ENCODE data around the gene SMAD2.

SMAD2 gene

DNA sequence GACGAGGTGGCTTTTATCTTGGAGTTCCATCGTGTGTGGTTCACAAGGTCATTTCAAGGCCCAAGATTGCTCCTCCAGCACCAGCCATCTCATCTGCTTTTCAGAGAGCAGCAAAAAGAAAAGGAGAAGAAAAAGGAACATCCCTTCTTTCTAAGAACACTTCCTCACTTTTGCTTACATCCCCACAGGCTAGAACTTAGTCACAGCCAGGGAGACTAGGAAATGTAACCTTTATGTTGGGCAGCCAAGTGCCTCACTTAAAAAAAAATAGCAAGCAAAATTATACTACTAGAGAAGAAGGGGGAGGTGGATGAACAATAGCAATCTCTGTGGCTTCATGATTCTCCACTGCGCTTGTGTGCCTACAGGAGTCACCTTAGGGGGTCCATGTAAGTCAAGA, 141.8 kb downstream of the SMAD2 start:
- Mint-ChIP-seq H3K4me1 (peaks cover 2% of the 10 kb centered on the region), H3K27ac (no peak overlapping the region), H3K9me3 (peaks cover 39% of the 10 kb centered on the region), H3K4me3 (no peak overlapping the region), H3K36me3 (ENCODE audit: low read depth) (no peaks in the 10 kb centered on the region), H3K27me3 (ENCODE audit: low read depth, poor library complexity) (peaks cover 2% of the 10 kb centered on the region)
- TF ChIP-seq, protein P1, sequence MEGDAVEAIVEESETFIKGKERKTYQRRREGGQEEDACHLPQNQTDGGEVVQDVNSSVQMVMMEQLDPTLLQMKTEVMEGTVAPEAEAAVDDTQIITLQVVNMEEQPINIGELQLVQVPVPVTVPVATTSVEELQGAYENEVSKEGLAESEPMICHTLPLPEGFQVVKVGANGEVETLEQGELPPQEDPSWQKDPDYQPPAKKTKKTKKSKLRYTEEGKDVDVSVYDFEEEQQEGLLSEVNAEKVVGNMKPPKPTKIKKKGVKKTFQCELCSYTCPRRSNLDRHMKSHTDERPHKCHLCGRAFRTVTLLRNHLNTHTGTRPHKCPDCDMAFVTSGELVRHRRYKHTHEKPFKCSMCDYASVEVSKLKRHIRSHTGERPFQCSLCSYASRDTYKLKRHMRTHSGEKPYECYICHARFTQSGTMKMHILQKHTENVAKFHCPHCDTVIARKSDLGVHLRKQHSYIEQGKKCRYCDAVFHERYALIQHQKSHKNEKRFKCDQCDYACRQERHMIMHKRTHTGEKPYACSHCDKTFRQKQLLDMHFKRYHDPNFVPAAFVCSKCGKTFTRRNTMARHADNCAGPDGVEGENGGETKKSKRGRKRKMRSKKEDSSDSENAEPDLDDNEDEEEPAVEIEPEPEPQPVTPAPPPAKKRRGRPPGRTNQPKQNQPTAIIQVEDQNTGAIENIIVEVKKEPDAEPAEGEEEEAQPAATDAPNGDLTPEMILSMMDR (IDR thresholded peaks at IDR 0.05) = no peak
- DNase-seq = no peak

DNA sequence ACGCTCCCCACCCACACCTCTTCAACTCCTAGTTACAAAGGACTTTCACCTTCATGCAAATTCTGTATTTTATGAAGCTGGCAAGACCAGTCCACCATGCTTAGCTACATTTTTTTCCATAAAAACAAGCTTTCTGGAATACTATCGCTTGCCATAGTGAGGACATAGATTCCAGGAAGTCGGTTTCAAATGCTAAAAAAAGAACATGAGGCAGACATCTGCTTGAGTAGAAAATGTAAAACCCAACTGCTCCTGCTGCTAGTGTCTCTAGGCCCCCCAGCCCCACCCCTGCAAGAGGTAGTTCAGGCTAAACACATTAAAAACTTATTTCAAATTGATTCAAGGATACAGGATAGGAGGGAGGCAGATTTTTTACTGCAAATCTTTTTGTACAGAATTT, 148.9 kb downstream of the SMAD2 start:
- Mint-ChIP-seq H3K4me3 (no peak overlapping the region), H3K27ac (no peak overlapping the region), H3K27me3 (ENCODE audit: low read depth, poor library complexity) (peaks cover 22% of the 10 kb centered on the region), H3K36me3 (ENCODE audit: low read depth) (no peaks in the 10 kb centered on the region), H3K9me3 (peaks cover 30% of the 10 kb centered on the region), H3K4me1 (no peaks in the 10 kb centered on the region)
- TF ChIP-seq, protein P1 (IDR thresholded peaks at IDR 0.05) = no peak
- DNase-seq = no peak

DNA sequence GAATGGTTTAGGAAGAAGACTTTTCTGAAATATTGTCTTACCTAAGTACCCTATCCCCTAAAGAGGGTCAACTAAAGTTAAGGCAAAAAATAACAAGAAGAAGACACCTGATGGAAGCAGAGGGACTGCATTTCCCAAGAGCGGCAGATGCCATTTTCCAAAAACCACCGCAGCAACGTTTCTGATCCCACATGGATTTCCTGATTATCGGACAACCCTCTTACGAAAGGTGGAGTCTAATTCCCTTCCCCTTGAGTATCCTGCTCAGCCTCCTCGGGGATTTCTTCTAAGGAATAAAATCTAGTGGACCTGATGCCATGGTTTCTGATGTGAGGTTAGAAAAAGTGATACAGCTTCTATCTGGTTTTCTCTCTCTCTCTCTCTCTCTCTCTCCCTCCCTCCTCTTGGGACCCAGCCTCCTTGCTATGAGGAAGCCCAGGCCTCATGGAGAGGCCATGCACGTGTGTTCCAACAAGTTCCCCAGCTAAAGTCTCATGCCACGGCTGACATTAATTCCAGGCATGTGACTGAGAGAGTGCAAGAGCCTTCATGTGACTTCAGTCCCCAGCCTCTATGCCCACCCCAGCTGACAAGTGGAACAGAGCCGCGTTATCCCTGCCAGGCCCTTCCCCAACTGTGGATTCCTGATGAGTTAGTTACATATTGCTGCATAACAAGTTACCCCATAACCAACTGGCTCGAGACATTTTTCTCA, 150.3 kb downstream of the SMAD2 start:
- Mint-ChIP-seq H3K4me1 (no peaks in the 10 kb centered on the region), H3K27ac (no peak overlapping the region), H3K27me3 (ENCODE audit: low read depth, poor library complexity) (peaks cover 22% of the 10 kb centered on the region), H3K4me3 (no peak overlapping the region), H3K36me3 (ENCODE audit: low read depth) (no peaks in the 10 kb centered on the region), H3K9me3 (peaks cover 16% of the 10 kb centered on the region)
- DNase-seq = no peak
- TF ChIP-seq, protein P1 (IDR thresholded peaks at IDR 0.05) = no peak

DNA sequence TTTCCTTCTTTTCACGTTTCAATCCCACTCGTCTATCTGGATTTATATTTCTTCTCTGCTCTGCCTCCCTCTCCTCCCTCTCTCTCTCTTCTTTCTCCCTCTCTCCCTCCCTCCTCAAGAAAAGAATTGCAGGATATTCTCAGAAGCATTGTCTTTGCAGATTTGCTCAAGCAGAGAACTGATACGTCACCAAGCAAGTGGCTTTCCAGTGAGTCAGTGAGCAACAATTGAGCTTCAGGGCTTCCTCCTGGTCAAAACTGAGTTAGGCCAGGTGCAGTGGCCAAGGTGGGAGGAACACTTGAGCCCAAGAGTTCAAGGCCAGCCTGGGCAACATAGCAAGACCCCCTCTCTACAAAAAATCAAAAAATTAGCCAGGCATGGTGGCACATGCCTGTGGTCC, 151.1 kb downstream of the SMAD2 start:
- no peak for DNase-seq
- Mint-ChIP-seq H3K36me3 (ENCODE audit: low read depth) (no peaks in the 10 kb centered on the region), H3K9me3 (peaks cover 8% of the 10 kb centered on the region), H3K27ac (no peak overlapping the region), H3K4me1 (no peaks in the 10 kb centered on the region), H3K4me3 (no peak overlapping the region), H3K27me3 (ENCODE audit: low read depth, poor library complexity) (peaks cover 23% of the 10 kb centered on the region)
- TF ChIP-seq, protein P1 (IDR thresholded peaks at IDR 0.05) = no peak

DNA sequence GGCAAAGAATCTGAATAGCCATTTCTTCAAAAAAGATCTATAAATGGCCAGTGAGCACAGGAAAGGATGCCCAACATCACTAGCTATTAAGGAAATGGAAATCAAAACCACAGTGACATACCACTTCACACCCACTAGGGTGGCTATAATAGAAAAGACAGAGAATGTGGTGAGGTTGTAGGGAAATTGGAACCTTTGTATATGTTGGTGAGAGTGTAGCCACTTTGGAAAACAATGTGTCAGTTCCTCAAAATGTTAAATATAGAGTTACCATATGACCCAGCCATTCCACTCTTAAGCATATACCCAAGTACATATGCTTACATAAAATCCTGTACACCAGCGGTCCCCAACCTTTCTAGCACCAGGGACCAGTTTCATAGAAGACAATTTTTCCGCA, 152.8 kb downstream of the SMAD2 start:
- H3K27ac Mint-ChIP-seq = no peak overlapping the region
- no peaks in the 10 kb centered on the region for H3K4me1 Mint-ChIP-seq
- TF ChIP-seq, protein P1 (IDR thresholded peaks at IDR 0.05) = no peak
- H3K4me3 Mint-ChIP-seq = no peak overlapping the region
- no peak for DNase-seq
- no peaks in the 10 kb centered on the region for H3K36me3 Mint-ChIP-seq (ENCODE audit: low read depth)
- peaks cover 28% of the 10 kb centered on the region for H3K27me3 Mint-ChIP-seq (ENCODE audit: low read depth, poor library complexity)
- no peaks in the 10 kb centered on the region for H3K9me3 Mint-ChIP-seq

DNA sequence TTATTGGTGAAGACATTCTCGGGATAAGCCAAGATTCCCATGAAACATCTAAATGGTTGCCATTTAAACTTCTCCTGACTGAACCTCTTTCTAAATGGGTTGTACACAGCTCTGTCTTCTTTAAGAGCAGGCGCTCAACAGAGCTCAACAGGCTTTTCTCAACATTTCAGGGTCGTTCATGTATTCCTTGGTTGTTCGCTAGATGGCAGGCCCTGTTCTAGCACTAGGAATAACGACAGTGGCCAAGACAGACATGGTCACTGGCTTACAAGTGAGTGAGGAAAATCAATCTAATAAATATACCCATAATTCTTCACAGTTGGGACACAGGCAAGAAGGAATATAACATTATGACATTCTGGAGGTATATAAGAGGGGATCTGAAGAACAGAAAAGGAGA, 154.5 kb downstream of the SMAD2 start:
- H3K4me1 Mint-ChIP-seq = no peaks in the 10 kb centered on the region
- DNase-seq = no peak
- TF ChIP-seq, protein P1 (IDR thresholded peaks at IDR 0.05) = no peak
- H3K36me3 Mint-ChIP-seq (ENCODE audit: low read depth) = no peaks in the 10 kb centered on the region
- H3K9me3 Mint-ChIP-seq = no peaks in the 10 kb centered on the region
- H3K27ac Mint-ChIP-seq = no peak overlapping the region
- peaks cover 18% of the 10 kb centered on the region for H3K27me3 Mint-ChIP-seq (ENCODE audit: low read depth, poor library complexity)
- H3K4me3 Mint-ChIP-seq = no peak overlapping the region
